HCT116 (cell line): ENCODE data around the gene HDHD2.
"Not testable (repeated sequence)": the region's sequence is repeated elsewhere in the genome, so short reads cannot be mapped to it uniquely, and the experiment has no call there.

Source experiments
- JUND ChIP-seq: IDR thresholded peaks from 2 replicates; pipeline ENCODE4 v1.6.1; 2012
- TF ChIP-seq, protein P1 (sequence below), 3 experiments: fragments of 200-600 bp in 1 of 3; sonication (generic) in 1 of 3; IDR thresholded peaks in 2 of 3; conservative IDR thresholded peaks in 1 of 3; 2 replicates each; pipeline ENCODE4 v1.5.1; 2012 to 2017; ENCODE audit warnings: low read depth in 2 of 3, low read length in 2 of 3, antibody characterized with exemption in 1 of 3, borderline replicate concordance in 1 of 3, control low read depth in 1 of 3, mild to moderate bottlenecking in 1 of 3, mixed read lengths in 1 of 3, mixed run types in 1 of 3, moderate library complexity in 1 of 3; ENCODE audit not compliant: insufficient read depth in 1 of 3

- TF ChIP-seq, protein P1, sequence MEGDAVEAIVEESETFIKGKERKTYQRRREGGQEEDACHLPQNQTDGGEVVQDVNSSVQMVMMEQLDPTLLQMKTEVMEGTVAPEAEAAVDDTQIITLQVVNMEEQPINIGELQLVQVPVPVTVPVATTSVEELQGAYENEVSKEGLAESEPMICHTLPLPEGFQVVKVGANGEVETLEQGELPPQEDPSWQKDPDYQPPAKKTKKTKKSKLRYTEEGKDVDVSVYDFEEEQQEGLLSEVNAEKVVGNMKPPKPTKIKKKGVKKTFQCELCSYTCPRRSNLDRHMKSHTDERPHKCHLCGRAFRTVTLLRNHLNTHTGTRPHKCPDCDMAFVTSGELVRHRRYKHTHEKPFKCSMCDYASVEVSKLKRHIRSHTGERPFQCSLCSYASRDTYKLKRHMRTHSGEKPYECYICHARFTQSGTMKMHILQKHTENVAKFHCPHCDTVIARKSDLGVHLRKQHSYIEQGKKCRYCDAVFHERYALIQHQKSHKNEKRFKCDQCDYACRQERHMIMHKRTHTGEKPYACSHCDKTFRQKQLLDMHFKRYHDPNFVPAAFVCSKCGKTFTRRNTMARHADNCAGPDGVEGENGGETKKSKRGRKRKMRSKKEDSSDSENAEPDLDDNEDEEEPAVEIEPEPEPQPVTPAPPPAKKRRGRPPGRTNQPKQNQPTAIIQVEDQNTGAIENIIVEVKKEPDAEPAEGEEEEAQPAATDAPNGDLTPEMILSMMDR (IDR thresholded peaks at IDR 0.05 in 2 of 3, conservative IDR thresholded peaks at IDR 0.05 in 1 of 3; ENCODE audit: borderline replicate concordance in 1 of 3, insufficient read depth in 1 of 3, low read depth in 2 of 3, low read length in 2 of 3) = not testable (repeated sequence)
- TF ChIP-seq JUND = not testable (repeated sequence)
Observed at GRCh38 chr18:47182156-47182555, 31.9 kb upstream of the HDHD2 start.
